HCT116 (cell line): ENCODE results near the gene LCLAT1. TPM values are rescaled to one million over a fixed set of nuclear protein-coding genes. Genes with fewer than 3 reads are reported as not detected.
"Not testable (repeated sequence)": the region's sequence is repeated elsewhere in the genome, so short reads cannot be mapped to it uniquely, and the experiment has no call there.

Source experiments
- ATAC-seq: fragments of 200-7000 bp; cut with Tn5 transposase; 2 replicates; pipeline ENCODE4 v1.9.1; 2020; ENCODE audit warnings: mild to moderate bottlenecking, moderate library complexity
- BruUV-seq: library from RNA; stranded (reverse); fragments of 400-500 nt; replicated peaks from 2 replicates; lab custom pipeline; 2021; lab: Mats Ljungman, UMichigan
- CTCF ChIA-PET: fragments of 300-600 bp; sonication (Branson Sonifier 250); formaldehyde crosslinking; loops from one replicate; lab custom pipeline; 2021; ENCODE audit warnings: antibody characterized with exemption; lab: Charles Lee
- POLR2A ChIA-PET: fragments of 300-600, 350-600 bp; sonication (Branson Sonifier 250); formaldehyde crosslinking; loops from one replicate; lab custom pipeline; 2021; ENCODE audit warnings: antibody characterized with exemption; lab: Charles Lee
- RAD21 ChIA-PET, 2 experiments: fragments of 300-600 bp; sonication (Branson Sonifier 250); formaldehyde crosslinking; loops; one replicate each; lab custom pipeline; 2023; ENCODE audit warnings: low total read pairs in 2 of 2; ENCODE audit not compliant: uncharacterized antibody in 2 of 2, unreplicated experiment in 2 of 2, low non-redundant PET in 1 of 2; lab: Charles Lee
- DNase-seq: peaks from one replicate; pipeline ENCODE4 v3.0.0-alpha.2; 2010; ENCODE audit warnings: low read depth, low spot score
- H2AFZ ChIP-seq: fragments of 200-600 bp; shearing (Covaris generic), sonication (generic); 2 replicates; pipeline ENCODE4 v1.6.1; 2017; ENCODE audit warnings: low read depth, mixed run types, mixed read lengths, antibody characterized with exemption, low read length; ENCODE audit not compliant: poor library complexity, severe bottlenecking
- H3K27ac ChIP-seq: 2 replicates; pipeline ENCODE4 v1.5.1; 2012; ENCODE audit warnings: low read depth, low read length
- H3K27me3 ChIP-seq: fragments of 200-600 bp; sonication (generic); 2 replicates; pipeline ENCODE4 v1.6.1; 2016; ENCODE audit warnings: mixed run types, low read length, mixed read lengths; ENCODE audit not compliant: insufficient read depth
- H3K36me3 ChIP-seq, 2 experiments: fragments of 200-500 bp in 1 of 2; fragments of 200-600 bp in 1 of 2; sonication (Bioruptor generic) in 1 of 2; sonication (generic) in 1 of 2; 2 replicates each; pipeline versions ENCODE4 v1.5.1 to v1.6.1; 2014 to 2016; ENCODE audit warnings: low read length in 2 of 2, inconsistent platforms in 1 of 2, mixed read lengths in 1 of 2, mixed run types in 1 of 2; ENCODE audit not compliant: insufficient read depth in 2 of 2, control insufficient read depth in 1 of 2
- H3K4me1 ChIP-seq, 2 experiments: fragments of 200-600 bp in 1 of 2; sonication (generic) in 1 of 2; 2 replicates each; pipeline versions ENCODE4 v1.5.1 to v1.6.1; 2012 to 2017; ENCODE audit warnings: low read length in 2 of 2, inconsistent platforms in 1 of 2, mild to moderate bottlenecking in 1 of 2, mixed read lengths in 1 of 2, mixed run types in 1 of 2, moderate library complexity in 1 of 2; ENCODE audit not compliant: insufficient read depth in 2 of 2, control insufficient read depth in 1 of 2
- H3K4me2 ChIP-seq: fragments of 200-600 bp; sonication (generic); 2 replicates; pipeline ENCODE4 v1.6.1; 2017; ENCODE audit warnings: mixed run types, low read length, mixed read lengths
- H3K4me3 ChIP-seq, 2 experiments: fragments of 200-600 bp in 1 of 2; sonication (generic) in 1 of 2; replicated peaks in 1 of 2; 2 replicates each; pipeline ENCODE4 v1.5.1; 2011 to 2016; ENCODE audit warnings: low read length in 2 of 2, control low read depth in 1 of 2, low read depth in 1 of 2, mild to moderate bottlenecking in 1 of 2, mixed read lengths in 1 of 2, mixed run types in 1 of 2
- H3K79me2 ChIP-seq: fragments of 200-600 bp; sonication (generic); 2 replicates; pipeline ENCODE4 v1.6.1; 2017; ENCODE audit warnings: mild to moderate bottlenecking, mixed run types, low read length, moderate library complexity, mixed read lengths; ENCODE audit not compliant: insufficient read depth
- H3K9ac ChIP-seq: fragments of 200-600 bp; sonication (generic); 2 replicates; pipeline ENCODE4 v1.6.1; 2016; ENCODE audit warnings: low read length, mixed read lengths
- H3K9me2 ChIP-seq: fragments of 200-600 bp; sonication (generic), shearing (Covaris generic); 2 replicates; pipeline ENCODE4 v1.6.1; 2017; ENCODE audit warnings: mixed run types, mild to moderate bottlenecking, moderate library complexity; ENCODE audit not compliant: insufficient read depth
- H3K9me3 ChIP-seq, 2 experiments: fragments of 200-500 bp in 1 of 2; fragments of 200-600 bp in 1 of 2; sonication (Bioruptor generic) in 1 of 2; sonication (generic) in 1 of 2; 2 replicates each; pipeline ENCODE4 v1.6.1; 2014 to 2017; ENCODE audit warnings: low read length in 2 of 2, mixed read lengths in 2 of 2, inconsistent platforms in 1 of 2, low read depth in 1 of 2, mild to moderate bottlenecking in 1 of 2, mixed run types in 1 of 2, moderate library complexity in 1 of 2; ENCODE audit not compliant: control insufficient read depth in 1 of 2, insufficient read depth in 1 of 2
- H4K20me1 ChIP-seq: fragments of 200-600 bp; sonication (generic), shearing (Covaris generic); 2 replicates; pipeline ENCODE4 v1.6.1; 2017; ENCODE audit warnings: mixed run types, mild to moderate bottlenecking, moderate library complexity; ENCODE audit not compliant: insufficient read depth
- ATF3 ChIP-seq: IDR thresholded peaks from 2 replicates; pipeline ENCODE4 v1.6.1; 2012
- CEBPB ChIP-seq: IDR thresholded peaks from 2 replicates; pipeline ENCODE4 v1.6.1; 2012; ENCODE audit warnings: low read depth
- CTCF ChIP-seq, 3 experiments: fragments of 200-600 bp in 1 of 3; sonication (generic) in 1 of 3; IDR thresholded peaks in 2 of 3; conservative IDR thresholded peaks in 1 of 3; 2 replicates each; pipeline ENCODE4 v1.5.1; 2012 to 2017; ENCODE audit warnings: low read depth in 2 of 3, low read length in 2 of 3, antibody characterized with exemption in 1 of 3, borderline replicate concordance in 1 of 3, control low read depth in 1 of 3, mild to moderate bottlenecking in 1 of 3, mixed read lengths in 1 of 3, mixed run types in 1 of 3, moderate library complexity in 1 of 3; ENCODE audit not compliant: insufficient read depth in 1 of 3
- ELF1 ChIP-seq: IDR thresholded peaks from 2 replicates; pipeline ENCODE4 v1.6.1; 2012; ENCODE audit warnings: low read depth, borderline replicate concordance
- EZH2 ChIP-seq: fragments of 200-600 bp; sonication (generic); IDR thresholded peaks from 2 replicates; pipeline ENCODE4 v1.6.1; 2017; ENCODE audit warnings: antibody characterized with exemption, mixed run types
- JUND ChIP-seq: IDR thresholded peaks from 2 replicates; pipeline ENCODE4 v1.6.1; 2012
- MAX ChIP-seq: IDR thresholded peaks from 2 replicates; pipeline ENCODE4 v1.6.1; 2012
- POLR2AphosphoS5 ChIP-seq: IDR thresholded peaks from 2 replicates; pipeline ENCODE4 v1.6.1; 2011; ENCODE audit warnings: mild to moderate bottlenecking, low read depth, low read length, moderate library complexity
- RAD21 ChIP-seq: IDR thresholded peaks from 2 replicates; pipeline ENCODE4 v1.6.1; 2012; ENCODE audit warnings: low read depth, mild to moderate bottlenecking
- REST ChIP-seq: IDR thresholded peaks from 2 replicates; pipeline ENCODE4 v1.6.1; 2012; ENCODE audit warnings: low read depth
- SRF ChIP-seq: IDR thresholded peaks from 2 replicates; pipeline ENCODE4 v1.6.1; 2012; ENCODE audit warnings: low read depth
- ZBTB33 ChIP-seq: IDR thresholded peaks from 2 replicates; pipeline ENCODE4 v1.6.1; 2011; ENCODE audit warnings: mild to moderate bottlenecking, low read length, moderate library complexity; ENCODE audit not compliant: insufficient replicate concordance; ENCODE audit errors: extremely low read depth
- ZNF274 ChIP-seq: fragments of 200-500 bp; sonication (Bioruptor generic); IDR thresholded peaks from 2 replicates; pipeline ENCODE4 v1.6.1; 2014; ENCODE audit warnings: mild to moderate bottlenecking, low read depth, low read length, inconsistent platforms
- intact Hi-C: fragments of 100-400 bp; cut with micrococcal nuclease; formaldehyde crosslinking; loops from 2 replicates; pipeline ENCODE4 v1.10.0; 2022
- total RNA-seq: library from RNA; stranded (reverse); gene quantifications from one replicate; pipeline ENCODE4 v1.2.1, GENCODE V29; 2021; ENCODE audit not compliant: unreplicated experiment

The LCLAT1 gene
- total RNA-seq, 1 experiment from 2014 or later = 36.2 TPM

GRCh38 chr2:30641765-30642345, 194.8 kb downstream of the LCLAT1 start:
- DNase-seq = no peak
- TSS peak; percentile 30 for BruUV-seq
- RAD21 ChIA-PET = no interaction called here
- Histone ChIP-seq H3K79me2 (no peaks in the 10 kb centered on the region), H3K27ac (no peak overlapping the region), H3K4me2 (no peak overlapping the region), H3K36me3 (0 out of 4 replicates have a peak, but pooled peaks cover 0 to 3% of the 10 kb centered on the region in 2 experiments), H3K9me2 (no peaks in the 10 kb centered on the region), H3K4me3 (no peak overlapping the region), H3K4me1 (no peaks in the 10 kb centered on the region), H4K20me1 (no peaks in the 10 kb centered on the region), H3K9me3 (no peaks in the 10 kb centered on the region), H2AFZ (no peak overlapping the region), H3K9ac (no peak overlapping the region), H3K27me3 (no peaks in the 10 kb centered on the region)
- CTCF ChIA-PET = no interaction called here
- TF ChIP-seq RAD21 = no peak
- TF ChIP-seq POLR2AphosphoS5 = no peak
- no peak for TF ChIP-seq ELF1
- TF ChIP-seq SRF = no peak
- TF ChIP-seq JUND = no peak
- TF ChIP-seq ZNF274 = no peak
- no peak for TF ChIP-seq ZBTB33
- TF ChIP-seq CTCF (IDR thresholded peaks at IDR 0.05 in 2 of 3, conservative IDR thresholded peaks at IDR 0.05 in 1 of 3; ENCODE audit: borderline replicate concordance in 1 of 3, insufficient read depth in 1 of 3, low read depth in 2 of 3, low read length in 2 of 3) = no peak
- TF ChIP-seq EZH2 = no peak
- TF ChIP-seq MAX = no peak
- no peak for TF ChIP-seq ATF3
- TF ChIP-seq CEBPB = no peak
- TF ChIP-seq REST = no peak
- ATAC-seq = no peak
- intact Hi-C loops = no loop called here
- POLR2A ChIA-PET = no interaction called here

GRCh38 chr2:30643013-30643412, 196.0 kb downstream of the LCLAT1 start:
- DNase-seq, H3K4me3 ChIP-seq, H2AFZ ChIP-seq, ATAC-seq, H3K4me1 ChIP-seq, H3K9me3 ChIP-seq, H3K4me2 ChIP-seq, BruUV-seq, H3K27ac ChIP-seq, H3K36me3 ChIP-seq, intact Hi-C loops, POLR2A ChIA-PET, H3K79me2 ChIP-seq, H3K9ac ChIP-seq, H3K9me2 ChIP-seq, H4K20me1 ChIP-seq, H3K27me3 ChIP-seq, RAD21 ChIA-PET, CTCF ChIA-PET: not testable (repeated sequence)
